CD4-positive, alpha-beta T cell treated with Interleukin-6 for 4 hours (primary cell): ENCODE results near the gene CPSF4.

Experiments used
- DNase-seq: peaks from one replicate; pipeline ENCODE4 v3.0.0-alpha.2; 2020; ENCODE audit warnings: mixed read lengths

The CPSF4 gene

GRCh38 chr7:99449326-99449725, 10.6 kb downstream of the CPSF4 start:
- no peak for DNase-seq

- DNase-seq: no peak
These were observed 13.2 kb downstream of the CPSF4 start for GRCh38 chr7:99451936-99452335.

- DNase-seq: no peak
These were observed 13.8 kb downstream of the CPSF4 start for GRCh38 chr7:99452541-99452940.

DNA sequence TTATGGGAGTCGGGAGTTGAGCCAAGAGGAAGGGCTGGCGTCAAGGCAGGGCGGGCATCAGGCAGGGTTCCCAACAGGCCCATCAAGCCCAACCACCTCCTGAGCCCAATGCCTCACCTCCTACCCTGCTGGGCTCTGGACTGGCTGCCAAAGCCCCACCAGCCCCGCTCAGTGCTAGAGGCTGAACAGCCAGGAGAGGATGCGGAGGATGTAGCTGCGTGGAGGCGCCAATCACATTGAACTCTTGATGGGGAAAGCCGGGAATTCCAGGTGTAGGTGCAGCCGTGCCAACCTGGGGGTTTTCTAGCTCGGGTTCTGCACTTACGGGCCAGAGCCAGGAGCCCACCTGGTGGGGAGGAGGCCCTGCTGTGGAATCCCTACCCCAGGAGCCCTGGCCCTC, 14.4 kb downstream of the CPSF4 start:
- DNase-seq: no peak

- DNase-seq: no peak
These were observed 17.1 kb downstream of the CPSF4 start for GRCh38 chr7:99455874-99456273.

- no peak for DNase-seq
These were observed 17.5 kb downstream of the CPSF4 start for GRCh38 chr7:99456288-99456687.

DNA sequence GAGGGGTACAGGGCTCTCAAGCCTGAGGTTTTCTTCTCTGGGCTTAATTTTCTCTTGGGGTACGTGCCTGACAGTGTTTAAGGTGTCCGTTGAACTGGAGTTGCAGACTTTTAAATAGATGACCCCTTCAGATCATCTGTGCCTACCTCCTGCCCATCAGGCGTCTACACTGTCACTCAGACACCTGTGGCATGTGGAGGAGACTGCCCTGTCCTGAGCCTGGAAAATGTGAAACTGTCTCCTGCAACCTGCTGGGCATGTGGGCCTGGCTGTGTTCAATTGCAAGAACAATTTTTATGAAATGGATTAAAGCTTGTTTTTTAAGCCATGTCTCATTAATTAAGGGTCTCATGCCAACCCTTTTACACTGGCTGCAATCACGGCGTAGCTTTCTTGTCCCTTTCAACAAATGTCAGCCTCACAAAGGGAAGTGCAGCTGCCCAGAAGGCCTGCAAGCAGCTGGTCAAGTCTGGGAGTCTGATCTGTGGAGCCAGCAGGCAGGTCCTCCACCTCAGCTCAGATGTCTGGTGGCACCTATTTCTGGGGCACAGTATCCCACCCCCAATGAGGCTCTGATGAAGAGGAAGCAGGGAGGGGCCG, 18.4 kb downstream of the CPSF4 start:
- DNase-seq: no peak

DNA sequence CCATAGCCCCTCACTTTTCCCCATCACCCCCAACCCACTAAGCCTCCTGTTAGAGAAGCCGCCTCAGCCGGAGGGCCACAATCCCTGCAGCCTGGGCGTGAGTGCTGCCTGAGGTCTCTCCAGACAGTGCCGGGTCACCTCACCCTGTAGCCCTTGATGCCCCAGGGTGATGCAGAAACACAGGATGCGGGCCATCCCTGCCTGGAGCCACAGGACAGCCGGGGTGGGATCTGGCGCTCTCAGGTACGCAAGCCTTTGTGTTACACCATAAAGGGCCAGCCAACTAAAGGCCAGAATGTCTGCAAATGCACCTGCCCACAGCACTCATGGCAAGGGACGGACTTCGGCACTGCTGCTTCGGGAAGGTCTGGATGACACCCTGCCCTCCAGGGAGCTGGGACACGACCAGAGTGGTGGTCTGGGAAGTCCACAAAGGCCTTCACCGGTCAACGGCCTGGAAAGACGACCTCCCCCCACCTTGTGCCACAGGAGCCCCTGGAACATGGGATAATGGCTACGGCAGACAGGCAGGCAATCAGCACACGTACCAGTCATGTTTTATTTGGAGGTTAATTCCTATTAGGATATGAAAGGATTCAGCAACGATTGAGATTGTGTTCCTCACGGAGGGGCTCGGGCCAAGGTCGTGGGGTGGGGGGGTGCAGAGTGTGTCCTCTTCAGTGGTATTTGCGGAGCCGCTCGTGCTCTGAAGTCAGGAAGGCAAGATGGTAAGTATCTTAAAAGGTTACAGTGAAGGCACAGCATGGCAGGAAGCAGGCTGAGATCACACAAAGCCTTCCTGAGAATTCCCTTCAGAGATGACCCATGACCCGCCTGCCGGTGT, 19.1 kb downstream of the CPSF4 start:
- DNase-seq: no peak

DNA sequence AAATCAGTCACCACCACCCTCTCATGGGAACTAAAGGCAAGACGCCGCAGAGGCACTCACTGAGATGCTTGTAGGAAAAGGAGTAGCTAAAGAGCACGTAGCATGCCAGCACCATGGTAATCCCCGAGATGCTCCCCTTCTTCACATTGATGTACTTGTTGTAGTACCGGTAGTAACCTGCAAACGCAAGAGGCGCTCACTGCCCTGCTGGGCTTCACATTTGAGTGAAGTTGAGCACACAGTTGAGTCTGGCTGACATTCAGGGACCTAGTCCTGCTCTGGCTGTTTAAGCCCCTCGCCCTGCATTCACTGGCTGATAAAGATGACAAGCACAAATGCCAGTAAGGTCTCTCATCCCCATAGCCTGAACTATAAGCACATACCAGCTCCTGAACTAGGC, 20.3 kb downstream of the CPSF4 start:
- DNase-seq: no peak

- no peak for DNase-seq
These were observed 21.9 kb downstream of the CPSF4 start for GRCh38 chr7:99460651-99461050.

DNA sequence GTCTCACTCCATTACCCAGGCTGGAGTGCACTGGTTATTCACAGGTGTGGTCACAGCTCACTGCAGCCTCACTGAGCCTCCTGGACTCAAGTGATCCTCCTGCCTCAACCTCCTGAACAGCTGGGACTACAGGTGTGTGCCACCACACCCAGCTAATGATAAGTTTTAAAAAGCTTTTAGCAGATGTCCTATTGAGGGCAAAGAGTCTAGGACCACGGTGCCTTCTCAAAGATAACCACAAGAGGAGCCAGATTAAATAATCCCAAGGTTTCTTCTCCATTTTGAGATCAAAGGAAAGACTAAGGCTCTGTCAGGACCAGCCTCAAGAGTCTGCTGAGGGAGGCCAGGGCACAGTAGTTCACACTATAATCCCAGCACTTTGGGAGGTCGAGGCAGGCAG, 22.5 kb downstream of the CPSF4 start:
- no peak for DNase-seq

DNA sequence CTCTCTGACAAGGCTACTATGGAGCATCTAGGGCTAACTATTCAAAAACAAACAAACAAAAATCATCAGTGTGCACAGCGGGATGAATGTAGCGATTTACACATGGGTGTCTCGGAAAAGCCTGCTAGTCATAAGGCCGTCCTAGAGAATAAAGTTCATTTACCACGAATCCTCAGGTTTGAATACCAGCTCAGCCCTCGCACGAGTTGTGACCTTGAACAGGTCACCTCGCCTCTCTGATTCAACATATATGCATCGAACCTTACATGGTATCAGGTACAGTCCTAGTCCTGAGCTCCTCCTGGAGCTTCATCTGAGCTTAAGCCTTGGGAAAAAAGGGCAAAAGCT, 26.7 kb downstream of the CPSF4 start:
- no peak for DNase-seq

GRCh38 chr7:99468336-99468918, 29.7 kb downstream of the CPSF4 start:
- DNase-seq: no peak

DNA sequence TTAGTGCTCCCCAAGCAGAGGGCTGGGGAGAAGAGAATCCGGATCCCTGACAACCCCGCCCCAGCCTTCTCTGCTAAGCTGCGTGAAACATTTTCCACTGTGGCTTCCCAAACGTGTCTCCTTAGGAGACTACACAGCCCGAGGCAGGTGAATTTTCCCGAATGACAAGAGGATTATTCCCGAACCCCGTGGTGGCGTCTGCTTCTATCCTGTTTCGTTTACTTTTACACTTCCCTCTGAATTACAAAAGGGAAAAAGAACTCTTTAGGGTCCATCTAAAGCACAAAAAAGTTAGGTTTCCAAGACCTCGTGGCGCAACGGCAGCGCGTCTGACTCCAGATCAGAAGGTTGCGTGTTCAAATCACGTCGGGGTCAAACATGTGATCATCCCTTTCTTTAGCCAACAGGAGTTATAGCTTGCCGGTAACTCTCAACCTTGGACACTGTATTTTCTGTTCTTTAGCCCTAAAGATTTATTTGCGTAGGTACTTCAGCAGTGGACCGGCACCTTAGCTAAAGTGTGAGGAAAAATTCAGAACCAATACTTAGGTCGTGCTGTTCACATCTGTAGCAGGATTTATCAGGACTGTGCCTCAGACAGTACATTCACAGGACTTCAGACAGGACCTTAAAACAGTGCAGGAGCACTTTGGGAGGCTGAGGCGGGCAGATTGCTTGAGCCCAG, 30.8 kb downstream of the CPSF4 start:
- DNase-seq: no peak

DNA sequence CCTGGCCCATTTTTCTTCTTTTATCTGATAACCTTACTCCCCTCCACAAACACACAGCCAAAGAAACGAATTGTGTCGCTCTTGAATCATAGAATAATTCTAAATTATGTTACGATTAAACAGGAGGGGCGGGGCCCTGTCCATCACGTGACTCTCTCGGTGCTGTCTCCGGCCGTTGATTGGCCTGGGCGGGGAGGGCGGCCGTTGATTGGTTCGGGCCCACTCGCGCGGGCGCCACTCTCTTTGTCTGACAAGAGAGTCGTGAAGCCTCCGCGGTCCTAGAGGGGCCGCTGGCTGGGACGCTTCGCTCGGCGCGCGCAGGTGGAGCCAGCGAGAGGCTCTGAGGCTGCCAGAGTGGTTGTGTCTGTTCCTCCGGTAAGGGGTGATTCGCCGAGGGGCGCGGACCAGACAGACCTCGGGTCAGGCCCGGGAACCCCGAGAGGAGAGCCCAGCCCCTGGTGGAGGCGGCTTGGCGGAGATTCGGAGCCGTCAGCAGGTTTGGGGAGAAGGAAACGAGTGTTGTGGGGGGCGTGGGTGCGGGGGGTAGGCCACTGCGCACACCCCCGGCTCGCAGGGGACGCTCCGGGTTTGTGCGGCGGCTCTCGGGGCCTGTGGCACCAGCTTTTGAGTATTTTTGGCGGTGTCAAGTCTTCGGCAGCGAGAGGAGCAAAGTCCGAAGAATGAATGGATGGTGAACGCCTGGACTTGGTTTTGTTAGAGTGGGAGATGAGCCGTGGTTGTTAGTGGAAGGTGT, 34.0 kb downstream of the CPSF4 start, which contains the start of gene ZNF789:
Gene ZNF789, plus strand, starts transcription at position 330 of the 754 bp plus-strand sequence. CDS start 3,567 bp downstream, outside the sequence.
- peak; percentile 98 for DNase-seq

DNA sequence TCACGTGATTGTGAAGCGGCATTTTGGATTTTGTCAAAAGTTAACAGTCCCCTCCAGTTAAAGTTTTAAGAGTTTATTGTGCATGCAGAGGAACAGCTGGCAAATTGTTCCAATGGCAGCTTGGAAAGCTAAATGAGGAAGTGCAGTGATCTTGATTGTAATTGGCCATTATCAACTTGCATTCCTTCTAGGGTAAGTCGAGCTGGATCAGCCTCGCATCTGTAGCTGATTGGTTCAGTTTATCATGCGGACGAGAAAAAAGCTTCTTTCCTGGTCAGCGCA, 34.5 kb downstream of the CPSF4 start:
- no peak for DNase-seq

DNA sequence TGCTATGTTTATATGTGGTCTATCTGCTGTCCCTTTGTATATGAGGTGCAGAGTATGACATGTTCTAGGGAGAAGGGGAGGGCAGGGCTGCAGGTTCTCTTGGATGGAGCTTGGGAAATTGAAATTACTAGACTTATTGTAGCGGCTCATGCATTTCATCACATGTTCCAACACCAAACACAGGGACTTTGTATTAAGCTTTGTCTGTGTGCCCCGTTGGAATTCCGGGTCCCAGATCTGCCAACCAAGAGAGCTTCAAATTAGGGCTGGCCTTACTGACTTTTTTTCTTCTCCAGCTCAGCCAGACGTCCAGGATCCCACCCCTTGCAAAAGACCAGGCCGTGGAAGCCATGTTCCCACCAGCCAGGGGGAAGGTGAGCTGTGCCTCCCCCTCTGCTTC, 37.4 kb downstream of the CPSF4 start:
- no peak for DNase-seq

DNA sequence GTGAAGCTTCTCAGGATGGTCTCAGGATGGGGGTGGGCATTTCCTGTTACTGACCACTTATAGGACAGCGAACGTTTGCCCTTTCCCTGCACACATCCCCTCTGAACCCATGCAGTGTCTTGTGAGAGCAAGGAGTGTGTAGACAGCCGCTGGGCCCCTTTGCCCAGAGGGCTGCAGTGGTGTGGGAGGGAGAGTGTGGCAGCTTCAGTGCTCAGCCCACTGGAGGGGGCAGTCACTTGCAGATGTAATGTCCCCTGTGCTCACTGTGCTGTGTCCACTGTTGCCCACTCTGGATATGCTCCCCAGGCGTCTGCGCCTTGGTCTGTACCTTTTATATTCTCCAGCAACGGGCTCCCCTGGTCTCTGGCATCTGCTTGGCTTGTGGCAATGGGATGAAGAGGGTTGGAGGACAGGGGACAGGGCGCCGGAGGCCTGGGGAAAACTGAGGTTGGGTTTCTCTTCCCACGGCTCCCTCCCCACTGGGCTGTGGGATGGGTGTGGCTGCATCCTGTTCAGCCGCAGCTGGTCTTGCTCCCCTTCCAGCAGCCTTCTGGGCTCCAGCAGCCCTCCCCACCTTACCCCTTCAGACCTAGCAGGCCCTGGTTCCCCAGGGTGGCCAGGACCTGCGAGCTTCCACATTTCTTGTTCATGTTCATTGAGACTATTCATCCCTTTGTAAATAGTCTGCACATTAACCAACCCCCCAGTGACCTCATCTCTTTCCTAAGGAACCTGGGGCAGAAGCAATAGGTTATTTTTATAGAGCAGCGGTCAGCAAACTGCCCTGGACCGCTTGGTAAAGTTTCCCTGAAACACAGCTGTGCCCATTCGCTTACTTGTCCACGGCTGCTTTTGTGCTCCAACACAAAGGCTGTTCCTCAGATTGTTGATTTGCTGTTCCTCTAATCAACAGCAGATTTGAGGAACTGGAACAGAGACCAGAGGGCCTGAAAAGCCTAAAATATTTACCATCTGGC, 40.0 kb downstream of the CPSF4 start:
- DNase-seq: no peak

DNA sequence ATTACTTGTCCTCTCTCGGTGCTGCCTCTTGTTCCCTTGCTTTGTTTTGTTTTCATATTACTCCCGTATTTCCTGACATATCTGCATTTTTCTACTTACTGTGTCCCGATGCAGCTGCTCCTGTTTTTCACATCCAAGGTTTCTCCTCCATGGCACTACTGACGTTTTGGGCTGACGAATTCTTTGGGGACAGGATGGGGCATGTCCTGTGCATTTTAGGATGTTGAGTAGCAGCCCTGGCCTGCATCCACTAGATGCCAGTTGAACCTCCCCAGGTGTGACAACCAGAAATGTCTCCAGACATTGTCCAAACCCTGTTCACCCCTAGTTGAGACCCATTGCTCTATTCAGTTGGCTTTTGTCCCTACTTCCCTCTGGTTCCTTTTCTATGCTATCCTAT, 46.4 kb downstream of the CPSF4 start:
- DNase-seq: no peak

- no peak for DNase-seq
These were observed 50.5 kb downstream of the CPSF4 start for GRCh38 chr7:99489235-99489634.

DNA sequence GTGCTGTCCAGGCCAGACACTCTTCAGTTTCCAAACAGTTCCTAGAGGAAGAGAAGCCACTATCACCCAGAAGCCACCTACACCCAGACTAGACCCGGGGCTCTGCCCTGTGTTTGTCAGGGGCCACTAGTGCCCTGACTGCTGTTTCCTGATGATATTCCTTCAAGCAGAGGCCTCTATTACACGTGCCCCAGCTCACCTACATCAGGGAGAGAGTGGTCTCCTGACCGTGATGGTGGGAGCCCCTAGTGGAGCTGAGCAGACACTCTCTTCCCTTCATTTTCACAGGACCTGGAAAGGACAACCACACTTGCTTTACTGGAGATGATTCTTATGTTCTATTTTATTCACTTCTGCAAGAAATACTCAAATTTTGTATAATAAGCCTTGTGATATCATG, 52.1 kb downstream of the CPSF4 start:
- DNase-seq: no peak

- DNase-seq: no peak
These were observed 55.1 kb downstream of the CPSF4 start for GRCh38 chr7:99493823-99494222.
